ENCODE results near the gene RRM2.

GRCh38 chr2:10178751-10179150 lies 56.2 kb downstream of the RRM2 start:
- TF ChIP-seq CTCF (IDR thresholded peaks at IDR 0.05; ENCODE audit: insufficient read depth, low read length) = no peak
- TF ChIP-seq POLR2AphosphoS5 (IDR thresholded peaks at IDR 0.05; ENCODE audit: low read depth) = no peak
- no peak for TF ChIP-seq SPI1 (IDR thresholded peaks at IDR 0.05; ENCODE audit: borderline replicate concordance, low read depth)
- TF ChIP-seq REST (IDR thresholded peaks at IDR 0.05; ENCODE audit: insufficient replicate concordance, low read depth) = no peak
- TF ChIP-seq GABPA (IDR thresholded peaks at IDR 0.05; ENCODE audit: low read depth) = no peak
